ENCODE results near the gene PHGDH. TPM values are rescaled to one million over a fixed set of nuclear protein-coding genes. Genes with fewer than 3 reads are reported as not detected.
"Not testable (repeated sequence)": the region's sequence is repeated elsewhere in the genome, so short reads cannot be mapped to it uniquely, and the experiment has no call there.

The PHGDH gene
- total RNA-seq, 1 donor from 2014 or later = 163 TPM

GRCh38 chr1:119686661-119687060, 25.1 kb upstream of the PHGDH start:
- Histone ChIP-seq H3K36me3 (ENCODE audit: control insufficient read depth, insufficient read depth, low read length) (no peaks in the 10 kb centered on the region), H3K4me3 (ENCODE audit: low read depth, low read length) (no peak overlapping the region), H3K27me3 (ENCODE audit: control insufficient read depth, insufficient read depth, low read length) (no peaks in the 10 kb centered on the region)
- DNase-seq (ENCODE audit: low read depth) = no peak
- TF ChIP-seq CTCF (IDR thresholded peaks at IDR 0.05; ENCODE audit: insufficient read depth, low read length, poor library complexity, severe bottlenecking) = no peak

- H3K36me3 ChIP-seq (ENCODE audit: control insufficient read depth, insufficient read depth, low read length) = no peaks in the 10 kb centered on the region
- no peak for TF ChIP-seq CTCF (IDR thresholded peaks at IDR 0.05; ENCODE audit: insufficient read depth, low read length, poor library complexity, severe bottlenecking)
- H3K27me3 ChIP-seq (ENCODE audit: control insufficient read depth, insufficient read depth, low read length) = no peaks in the 10 kb centered on the region
- no peak for DNase-seq (ENCODE audit: low read depth)
- no peak overlapping the region for H3K4me3 ChIP-seq (ENCODE audit: low read depth, low read length)
Observed at GRCh38 chr1:119687434-119688079, 24.2 kb upstream of the PHGDH start.

- no peak for DNase-seq (ENCODE audit: low read depth)
- Histone ChIP-seq H3K36me3 (ENCODE audit: control insufficient read depth, insufficient read depth, low read length) (no peaks in the 10 kb centered on the region), H3K4me3 (ENCODE audit: low read depth, low read length) (no peak overlapping the region), H3K27me3 (ENCODE audit: control insufficient read depth, insufficient read depth, low read length) (no peaks in the 10 kb centered on the region)
- TF ChIP-seq CTCF (IDR thresholded peaks at IDR 0.05; ENCODE audit: insufficient read depth, low read length, poor library complexity, severe bottlenecking) = no peak
Observed at GRCh38 chr1:119688810-119689209, 22.9 kb upstream of the PHGDH start.

GRCh38 chr1:119689511-119689910, 22.2 kb upstream of the PHGDH start:
- no peaks in the 10 kb centered on the region for H3K36me3 ChIP-seq (ENCODE audit: control insufficient read depth, insufficient read depth, low read length)
- no peaks in the 10 kb centered on the region for H3K27me3 ChIP-seq (ENCODE audit: control insufficient read depth, insufficient read depth, low read length)
- no peak overlapping the region for H3K4me3 ChIP-seq (ENCODE audit: low read depth, low read length)
- DNase-seq (ENCODE audit: low read depth) = no peak
- no peak for TF ChIP-seq CTCF (IDR thresholded peaks at IDR 0.05; ENCODE audit: insufficient read depth, low read length, poor library complexity, severe bottlenecking)

GRCh38 chr1:119696863-119697262, 14.9 kb upstream of the PHGDH start:
- H3K27me3 ChIP-seq (ENCODE audit: control insufficient read depth, insufficient read depth, low read length); DNase-seq (ENCODE audit: low read depth); H3K36me3 ChIP-seq (ENCODE audit: control insufficient read depth, insufficient read depth, low read length); H3K4me3 ChIP-seq (ENCODE audit: low read depth, low read length): not testable (repeated sequence)

GRCh38 chr1:119697598-119697997, 14.1 kb upstream of the PHGDH start:
- DNase-seq (ENCODE audit: low read depth) = no peak
- Histone ChIP-seq H3K4me3 (ENCODE audit: low read depth, low read length) (no peak overlapping the region), H3K36me3 (ENCODE audit: control insufficient read depth, insufficient read depth, low read length) (no peaks in the 10 kb centered on the region), H3K27me3 (ENCODE audit: control insufficient read depth, insufficient read depth, low read length) (no peaks in the 10 kb centered on the region)
- no peak for TF ChIP-seq CTCF (IDR thresholded peaks at IDR 0.05; ENCODE audit: insufficient read depth, low read length, poor library complexity, severe bottlenecking)
